ENCODE measurements around the gene DSN1. TPM values are rescaled to one million over a fixed set of nuclear protein-coding genes. Genes with fewer than 3 reads are reported as not detected.

Gene DSN1
- total RNA-seq, 1 donor from 2014 or later = 24.1 TPM

GRCh38 chr20:36773107-36773596 lies 411 bp downstream of the DSN1 start:
- Mint-ChIP-seq H3K36me3 (peaks cover 4% of the 10 kb centered on the region), H3K9me3 (no peaks in the 10 kb centered on the region), H3K4me1 (ENCODE audit: unreplicated experiment) (peaks cover 28% of the 10 kb centered on the region), H3K27me3 (peaks cover 3% of the 10 kb centered on the region), H3K4me3 (peak overlapping the region; percentile 95), H3K27ac (peak overlapping the region; percentile 99)
- no peak for DNase-seq (ENCODE audit: extremely low spot score, unreplicated experiment)
- TF ChIP-seq CTCF (conservative IDR thresholded peaks at IDR 0.05) = no peak

GRCh38 chr20:36770680-36771079 lies 2.9 kb downstream of the DSN1 start:
- H3K4me3 Mint-ChIP-seq = peak overlapping the region; percentile 23
- no peaks in the 10 kb centered on the region for H3K9me3 Mint-ChIP-seq
- no peak for TF ChIP-seq CTCF (conservative IDR thresholded peaks at IDR 0.05)
- H3K27me3 Mint-ChIP-seq = peaks cover 3% of the 10 kb centered on the region
- peaks cover 24% of the 10 kb centered on the region for H3K4me1 Mint-ChIP-seq (ENCODE audit: unreplicated experiment)
- H3K36me3 Mint-ChIP-seq = peaks cover 4% of the 10 kb centered on the region
- H3K27ac Mint-ChIP-seq = peak overlapping the region; percentile 99
- no peak for DNase-seq (ENCODE audit: extremely low spot score, unreplicated experiment)

- H3K4me1 Mint-ChIP-seq (ENCODE audit: unreplicated experiment) = peaks cover 17% of the 10 kb centered on the region
- peak overlapping the region; percentile 48 for H3K4me3 Mint-ChIP-seq
- H3K36me3 Mint-ChIP-seq = peaks cover 4% of the 10 kb centered on the region
- no peak for TF ChIP-seq CTCF (conservative IDR thresholded peaks at IDR 0.05)
- H3K27ac Mint-ChIP-seq = peak overlapping the region; percentile 90
- peaks cover 3% of the 10 kb centered on the region for H3K27me3 Mint-ChIP-seq
- DNase-seq (ENCODE audit: extremely low spot score, unreplicated experiment) = no peak
- no peaks in the 10 kb centered on the region for H3K9me3 Mint-ChIP-seq
Measured at GRCh38 chr20:36768768-36769430, 4.7 kb downstream of the DSN1 start.

- no peaks in the 10 kb centered on the region for H3K36me3 Mint-ChIP-seq
- no peaks in the 10 kb centered on the region for H3K27me3 Mint-ChIP-seq
- no peaks in the 10 kb centered on the region for H3K9me3 Mint-ChIP-seq
- no peak for TF ChIP-seq CTCF (conservative IDR thresholded peaks at IDR 0.05)
- H3K4me3 Mint-ChIP-seq = no peak overlapping the region
- DNase-seq (ENCODE audit: extremely low spot score, unreplicated experiment) = no peak
- H3K27ac Mint-ChIP-seq = peak overlapping the region; percentile 56
- no peaks in the 10 kb centered on the region for H3K4me1 Mint-ChIP-seq (ENCODE audit: unreplicated experiment)
Measured at GRCh38 chr20:36761125-36761524, 12.4 kb downstream of the DSN1 start.

GRCh38 chr20:36760647-36761046 lies 12.9 kb downstream of the DSN1 start:
- TF ChIP-seq CTCF (conservative IDR thresholded peaks at IDR 0.05) = no peak
- no peak for DNase-seq (ENCODE audit: extremely low spot score, unreplicated experiment)
- no peaks in the 10 kb centered on the region for H3K27me3 Mint-ChIP-seq
- peak overlapping the region; percentile 56 for H3K27ac Mint-ChIP-seq
- no peaks in the 10 kb centered on the region for H3K36me3 Mint-ChIP-seq
- H3K4me1 Mint-ChIP-seq (ENCODE audit: unreplicated experiment) = no peaks in the 10 kb centered on the region
- no peaks in the 10 kb centered on the region for H3K9me3 Mint-ChIP-seq
- no peak overlapping the region for H3K4me3 Mint-ChIP-seq

Data from type B pancreatic cell (in vitro differentiated cells).